Measurements from ENCODE around the gene MROH2A. TPM values are rescaled to one million over a fixed set of nuclear protein-coding genes. Genes with fewer than 3 reads are reported as not detected.

MROH2A gene
- polyA plus RNA-seq, 3 donors = not detected

GRCh38 chr2:233836359-233836758, 58.2 kb downstream of the MROH2A start:
- no peaks in the 10 kb centered on the region for H3K4me1 ChIP-seq (ENCODE audit: control insufficient read depth in 1 of 2, insufficient read depth in 2 of 2, low read length in 2 of 2)
- peak overlapping the region in 1 of 2 donors; percentile 3 for H3K27ac ChIP-seq (ENCODE audit: low read depth in 1 of 2, low read length in 2 of 2)
- intact Hi-C loops (cut with micrococcal nuclease) = no loop called here
- WGBS (ENCODE audit: insufficient coverage) = no CpG with 5 or more reads among the region's 7 CpGs
- TF ChIP-seq CTCF (IDR thresholded peaks at IDR 0.05) = no peak
- no peaks in the 10 kb centered on the region for H4K20me1 ChIP-seq (ENCODE audit: insufficient read depth, low read length)
- H3K4me2 ChIP-seq (replicated peaks; ENCODE audit: extremely low read depth, low read length, poor library complexity, severe bottlenecking) = no peak overlapping the region
- no peak overlapping the region for H3K9ac ChIP-seq (ENCODE audit: insufficient read depth, low read length, poor library complexity, severe bottlenecking)
- H3K36me3 ChIP-seq (replicated peaks in 1 of 2; ENCODE audit: control insufficient read depth in 1 of 2, insufficient read depth in 2 of 2, low read length in 2 of 2) = peaks cover 67 to 78% of the 10 kb centered on the region in 2 donors
- peaks cover 56% of the 10 kb centered on the region for H3K79me2 ChIP-seq (ENCODE audit: insufficient read depth, low read length)
- DNase-seq = no peak
- Mint-ChIP-seq H3K4me1 (peaks cover 4% of the 10 kb centered on the region), H3K27ac (no peak overlapping the region), H3K9me3 (no peaks in the 10 kb centered on the region), H3K27me3 (ENCODE audit: low read depth in 3 of 3) (peaks cover 0 to 2% (median 0%) of the 10 kb centered on the region in 3 donors), H3K4me3 (no peak overlapping the region), H3K36me3 (peaks cover 72 to 82% of the 10 kb centered on the region in 2 donors)
- H3K27me3 ChIP-seq (ENCODE audit: control insufficient read depth in 2 of 2, insufficient read depth in 2 of 2, low read length in 2 of 2) = no peaks in the 10 kb centered on the region
- no peaks in the 10 kb centered on the region for H3K9me3 ChIP-seq (replicated peaks in 1 of 2; ENCODE audit: control insufficient read depth in 1 of 2, insufficient read depth in 1 of 2, low read length in 2 of 2)
- H3K4me3 ChIP-seq (replicated peaks in 1 of 3; ENCODE audit: low read depth in 2 of 3, low read length in 3 of 3) = no peak overlapping the region
- no peak overlapping the region for H2AFZ ChIP-seq (ENCODE audit: insufficient read depth, low read depth, low read length, poor library complexity, severe bottlenecking)

GRCh38 chr2:233837694-233838229, 59.6 kb downstream of the MROH2A start:
- Histone ChIP-seq H3K27ac (ENCODE audit: low read depth in 1 of 2, low read length in 2 of 2) (peak overlapping the region in 1 of 2 donors; percentile 28), H3K27me3 (ENCODE audit: control insufficient read depth in 2 of 2, insufficient read depth in 2 of 2, low read length in 2 of 2) (no peaks in the 10 kb centered on the region), H3K4me1 (ENCODE audit: control insufficient read depth in 1 of 2, insufficient read depth in 2 of 2, low read length in 2 of 2) (no peaks in the 10 kb centered on the region), H3K9me3 (replicated peaks in 1 of 2; ENCODE audit: control insufficient read depth in 1 of 2, insufficient read depth in 1 of 2, low read length in 2 of 2) (no peaks in the 10 kb centered on the region), H3K9ac (ENCODE audit: insufficient read depth, low read length, poor library complexity, severe bottlenecking) (no peak overlapping the region), H3K36me3 (replicated peaks in 1 of 2; ENCODE audit: control insufficient read depth in 1 of 2, insufficient read depth in 2 of 2, low read length in 2 of 2) (peaks cover 81 to 92% of the 10 kb centered on the region in 2 donors), H3K79me2 (ENCODE audit: insufficient read depth, low read length) (peaks cover 70% of the 10 kb centered on the region), H3K4me3 (replicated peaks in 1 of 3; ENCODE audit: low read depth in 2 of 3, low read length in 3 of 3) (no peak overlapping the region), H2AFZ (ENCODE audit: insufficient read depth, low read depth, low read length, poor library complexity, severe bottlenecking) (no peak overlapping the region), H3K4me2 (replicated peaks; ENCODE audit: extremely low read depth, low read length, poor library complexity, severe bottlenecking) (no peak overlapping the region), H4K20me1 (ENCODE audit: insufficient read depth, low read length) (no peaks in the 10 kb centered on the region)
- Mint-ChIP-seq H3K27me3 (ENCODE audit: low read depth in 3 of 3) (peaks cover 0 to 2% (median 0%) of the 10 kb centered on the region in 3 donors), H3K9me3 (no peaks in the 10 kb centered on the region), H3K27ac (peak overlapping the region in 3 of 7 donors; percentile 23 to 77 (median 37)), H3K4me1 (peaks cover 4% of the 10 kb centered on the region), H3K36me3 (peaks cover 86 to 91% of the 10 kb centered on the region in 2 donors), H3K4me3 (no peak overlapping the region)
- intact Hi-C loops (cut with micrococcal nuclease) = no loop called here
- no peak for DNase-seq
- no peak for TF ChIP-seq CTCF (IDR thresholded peaks at IDR 0.05)
- WGBS (ENCODE audit: insufficient coverage) = 100% methylated on average over 1 of the region's 9 CpGs
